GM12878 (cell line): ENCODE results near the gene SERPINA6.

Source experiments
- ATF7 ChIP-seq: fragments of 450-650 bp; IDR thresholded peaks from 2 replicates; pipeline ENCODE4 v1.6.1; 2016; ENCODE audit warnings: low read depth, mild to moderate bottlenecking
- CHD2 ChIP-seq: IDR thresholded peaks from 2 replicates; pipeline ENCODE4 v1.6.1; 2011; ENCODE audit warnings: low read depth, low read length, improper control_type of control experiment, borderline replicate concordance
- CREB1 ChIP-seq: IDR thresholded peaks from 2 replicates; pipeline ENCODE4 v1.6.1; 2012; ENCODE audit warnings: low read depth, mild to moderate bottlenecking, inconsistent platforms
- CTCF ChIP-seq, 3 experiments: IDR thresholded peaks in 2 of 3; conservative IDR thresholded peaks in 1 of 3; 2 replicates each; pipeline ENCODE4 v1.5.1; 2011; ENCODE audit warnings: low read depth in 3 of 3, low read length in 3 of 3, mild to moderate bottlenecking in 3 of 3, control low read depth in 2 of 3, moderate library complexity in 2 of 3, inconsistent platforms in 1 of 3, mixed read lengths in 1 of 3; ENCODE audit not compliant: control insufficient read depth in 2 of 3, insufficient read depth in 1 of 3; ENCODE audit errors: extremely low read depth in 1 of 3
- ESRRA ChIP-seq: IDR thresholded peaks from 2 replicates; pipeline ENCODE4 v1.6.1; 2012; ENCODE audit warnings: mild to moderate bottlenecking, low read length, improper control_type of control experiment
- IRF3 ChIP-seq: fragments of 450-650 bp; IDR thresholded peaks from 2 replicates; pipeline ENCODE4 v1.6.1; 2014; ENCODE audit warnings: mild to moderate bottlenecking
- NR2C2 ChIP-seq: IDR thresholded peaks from 2 replicates; pipeline ENCODE4 v1.6.1; 2011; ENCODE audit warnings: borderline replicate concordance, low read depth; ENCODE audit not compliant: control insufficient read depth, insufficient read length
- NRF1 ChIP-seq: conservative IDR thresholded peaks from 2 replicates; pipeline ENCODE4 v1.6.1; 2011; ENCODE audit warnings: mild to moderate bottlenecking, low read depth, low read length, improper control_type of control experiment
- POLR2A ChIP-seq: IDR thresholded peaks from 2 replicates; pipeline ENCODE4 v1.6.1; 2011; ENCODE audit warnings: low read depth, mild to moderate bottlenecking, low read length
- USF1 ChIP-seq: IDR thresholded peaks from 2 replicates; pipeline ENCODE4 v1.6.1; 2011; ENCODE audit warnings: borderline replicate concordance, low read depth, mild to moderate bottlenecking, moderate library complexity, mixed read lengths, low read length; ENCODE audit not compliant: insufficient read depth; ENCODE audit errors: extremely low read length
- ZBTB11 ChIP-seq: fragments of 450-650 bp; formaldehyde crosslinking; IDR thresholded peaks from 2 replicates; pipeline ENCODE4 v1.5.0; 2022; ENCODE audit warnings: mild to moderate bottlenecking, missing genetic modification characterization

- TF ChIP-seq IRF3 = no peak
- no peak for TF ChIP-seq CREB1
- TF ChIP-seq POLR2A = no peak
- TF ChIP-seq NRF1 = no peak
- no peak for TF ChIP-seq ESRRA
- TF ChIP-seq ZBTB11 (CRISPR knock-in tag) = no peak
- no peak for TF ChIP-seq CHD2
- no peak for TF ChIP-seq CTCF (IDR thresholded peaks at IDR 0.05 in 2 of 3, conservative IDR thresholded peaks at IDR 0.05 in 1 of 3; ENCODE audit: control insufficient read depth in 2 of 3, extremely low read depth in 1 of 3, insufficient read depth in 1 of 3, low read depth in 3 of 3, low read length in 3 of 3)
- TF ChIP-seq USF1 = no peak
- no peak for TF ChIP-seq NR2C2
- no peak for TF ChIP-seq ATF7
Measured at GRCh38 chr14:94293578-94293924, 29.6 kb downstream of the SERPINA6 start.
